Coronary artery (tissue), 2 donors: ENCODE data around the gene AKAP7.

Experiments
- DNase-seq: peaks from one replicate; pipeline ENCODE4 v3.0.0-alpha.2; 2017; ENCODE audit warnings: low spot score
- H3K27ac ChIP-seq, 2 donors: fragments of 200-600 bp; sonication (generic); one replicate each; pipeline ENCODE4 v1.5.1; 2016 to 2019
- H3K4me3 ChIP-seq: fragments of 200-600 bp; sonication (generic); 2 replicates; pipeline ENCODE4 v1.5.1; 2016; ENCODE audit warnings: mild to moderate bottlenecking, moderate library complexity
- CTCF ChIP-seq: fragments of 200-600 bp; sonication (generic); IDR thresholded peaks from one replicate; pipeline ENCODE4 v1.5.1; 2019; ENCODE audit warnings: antibody characterized with exemption

Gene AKAP7

DNA sequence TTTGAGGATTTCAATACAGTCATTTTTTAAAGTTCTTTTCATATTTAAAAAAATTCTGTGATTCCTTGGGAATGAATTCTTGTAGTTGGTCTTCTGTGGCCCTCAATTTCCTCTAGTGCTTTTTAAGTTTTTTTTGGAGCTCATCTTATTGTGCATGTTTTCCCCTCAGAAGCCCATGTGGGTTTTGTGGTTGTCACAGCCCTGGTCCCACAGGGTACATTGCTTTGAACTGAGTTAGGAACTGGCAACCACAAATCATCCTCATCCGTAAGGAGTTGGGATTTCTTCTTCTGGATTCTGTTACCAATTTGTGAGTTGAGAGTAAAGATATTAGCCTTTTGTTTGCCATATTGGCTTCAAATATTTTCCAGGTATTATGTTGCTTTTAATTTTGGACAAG, 89.9 kb downstream of the AKAP7 start:
- Histone ChIP-seq H3K4me3 (no peak overlapping the region), H3K27ac (no peak overlapping the region)
- no peak for TF ChIP-seq CTCF
- DNase-seq = no peak

GRCh38 chr6:131225959-131226358, 90.7 kb downstream of the AKAP7 start:
- no peak for DNase-seq
- TF ChIP-seq CTCF = no peak
- Histone ChIP-seq H3K27ac (no peak overlapping the region), H3K4me3 (no peak overlapping the region)

GRCh38 chr6:131226459-131227157, 91.3 kb downstream of the AKAP7 start:
- no peak for TF ChIP-seq CTCF
- no peak overlapping the region for H3K4me3 ChIP-seq
- no peak for DNase-seq
- H3K27ac ChIP-seq = no peak overlapping the region

DNA sequence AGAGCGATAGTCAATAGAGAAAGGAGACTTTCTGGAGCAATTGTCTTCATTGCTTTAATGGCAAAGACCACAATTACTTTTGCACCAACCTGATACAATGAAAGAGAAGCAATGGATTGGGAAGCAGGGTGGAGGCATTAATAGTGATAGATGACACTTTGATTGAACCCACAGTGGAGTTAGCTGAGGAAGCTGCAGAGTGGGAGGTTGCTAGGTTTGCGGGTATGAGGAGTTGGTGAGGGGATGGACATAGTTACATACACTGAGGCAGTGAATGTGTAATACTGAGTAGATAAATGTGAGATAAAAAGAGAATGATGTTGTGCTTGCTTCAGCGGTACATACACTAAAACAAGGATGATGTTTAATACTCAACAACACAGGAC, 91.9 kb downstream of the AKAP7 start:
- Histone ChIP-seq H3K27ac (no peak overlapping the region), H3K4me3 (no peak overlapping the region)
- no peak for TF ChIP-seq CTCF
- DNase-seq = no peak

- H3K27ac ChIP-seq = no peak overlapping the region
- no peak for DNase-seq
- TF ChIP-seq CTCF = no peak
Measured at GRCh38 chr6:131231103-131231502, 95.8 kb downstream of the AKAP7 start.

DNA sequence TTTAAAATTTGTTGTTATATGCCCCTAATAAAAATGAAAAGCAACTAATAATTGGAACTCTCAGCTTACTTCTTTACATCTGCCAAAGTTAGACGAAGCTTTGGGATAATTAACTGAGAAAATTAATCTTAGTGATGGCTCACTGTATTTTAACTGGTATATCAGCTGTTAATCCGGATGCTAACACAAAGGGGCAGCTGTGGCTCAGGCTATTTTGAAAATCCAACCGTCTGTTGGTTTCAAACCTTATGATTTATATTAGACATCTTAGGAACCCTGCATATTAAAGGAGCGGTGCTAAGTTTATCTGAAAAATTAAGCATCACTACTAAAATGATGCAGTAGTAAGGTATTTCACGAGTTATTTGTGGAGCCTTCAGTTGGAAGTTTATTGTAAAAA, 96.6 kb downstream of the AKAP7 start:
- no peak for DNase-seq
- no peak for TF ChIP-seq CTCF
- no peak overlapping the region for H3K27ac ChIP-seq

More at GRCh38 chr6:131231103-131231502, 95.8 kb downstream of the AKAP7 start:
- no peak overlapping the region for H3K4me3 ChIP-seq

DNA sequence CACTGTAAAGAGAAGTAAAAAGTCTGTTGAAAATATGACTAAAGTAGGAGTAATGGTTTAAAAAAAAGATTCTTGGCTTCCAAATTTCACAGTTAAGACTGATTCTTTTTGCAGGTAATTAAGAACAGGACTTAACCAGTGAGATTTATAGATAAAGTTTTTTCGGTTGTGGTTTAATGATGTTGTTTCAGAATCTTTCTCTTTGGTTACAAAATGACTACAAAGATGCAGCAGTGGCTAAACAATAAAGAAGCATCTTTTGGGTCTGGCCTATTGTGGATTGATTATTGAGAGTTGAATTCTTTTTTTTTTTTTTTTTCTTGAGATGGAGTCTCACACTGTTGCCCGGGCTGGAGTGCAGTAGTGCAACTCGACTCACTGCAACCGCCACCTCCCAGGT, 109.7 kb downstream of the AKAP7 start:
- no peak for DNase-seq
- TF ChIP-seq CTCF = no peak
- Histone ChIP-seq H3K27ac (no peak overlapping the region), H3K4me3 (no peak overlapping the region)

More for the DNA sequence above, 96.6 kb downstream of the AKAP7 start:
- H3K4me3 ChIP-seq = no peak overlapping the region
